Thyroid gland (tissue), 4 donors: Measurements from ENCODE around the gene FXR1. TPM values are rescaled to one million over a fixed set of nuclear protein-coding genes. Genes with fewer than 3 reads are reported as not detected.

Experiments used
- DNase-seq, 2 donors: peaks; one replicate each; pipeline ENCODE4 v3.0.0-alpha.2; 2019
- H3K27ac ChIP-seq, 3 donors: fragments of 200-600 bp; sonication (generic); 1 replicate in 2 of 3; 2 replicates in 1 of 3; pipeline ENCODE4 v1.5.1; 2016 to 2019; ENCODE audit warnings: mild to moderate bottlenecking in 1 of 3, moderate library complexity in 1 of 3
- H3K27me3 ChIP-seq: fragments of 200-600 bp; sonication (generic); one replicate; pipeline ENCODE4 v1.5.1; 2019
- H3K36me3 ChIP-seq, 2 donors: fragments of 200-600 bp; sonication (generic); one replicate each; pipeline ENCODE4 v1.5.1; 2016 to 2019
- H3K4me1 ChIP-seq, 2 donors: fragments of 200-600 bp; sonication (generic); one replicate each; pipeline ENCODE4 v1.5.1; 2017 to 2019
- H3K4me3 ChIP-seq, 3 donors: fragments of 200-600 bp; sonication (generic); replicated peaks in 1 of 3; 1 replicate in 2 of 3; 2 replicates in 1 of 3; pipeline ENCODE4 v1.5.1; 2016; ENCODE audit warnings: mild to moderate bottlenecking in 1 of 3
- H3K9me3 ChIP-seq: fragments of 200-600 bp; sonication (generic); one replicate; pipeline ENCODE4 v1.5.1; 2017
- POLR2A ChIP-seq, 2 donors: fragments of 450-650 bp; IDR thresholded peaks; one replicate each; pipeline ENCODE4 v1.6.1; 2017; ENCODE audit warnings: antibody characterized with exemption in 2 of 2, mild to moderate bottlenecking in 2 of 2, moderate library complexity in 1 of 2
- WGBS, 2 donors: methylation state at CpG; one replicate each; pipeline ENCODE4 v1.1.5; 2017; 5-methylcytosine and 5-hydroxymethylcytosine counted together
- intact Hi-C: fragments of 100-400 bp; cut with DNase I; formaldehyde crosslinking; loops from one replicate; pipeline ENCODE4 v1.15.1; 2023
- total RNA-seq, 4 donors: library from RNA; depleted of rRNA; stranded (reverse); fragments of >200 nt; gene quantifications; one replicate each; pipeline ENCODE4 v1.2.3, GENCODE V29; 2016
- TF ChIP-seq, protein P1 (sequence below), 6 experiments: fragments of 200-600 bp in 3 of 6; fragments of 450-650 bp in 3 of 6; sonication (generic) in 3 of 6; IDR thresholded peaks; one replicate each; pipeline ENCODE4 v1.5.1; 2016 to 2019; ENCODE audit warnings: antibody characterized with exemption in 6 of 6, mild to moderate bottlenecking in 2 of 6, inconsistent platforms in 1 of 6, moderate library complexity in 1 of 6

Gene FXR1
- total RNA-seq, 4 donors from 2014 or later, result 115 to 142 (median 133) TPM

DNA sequence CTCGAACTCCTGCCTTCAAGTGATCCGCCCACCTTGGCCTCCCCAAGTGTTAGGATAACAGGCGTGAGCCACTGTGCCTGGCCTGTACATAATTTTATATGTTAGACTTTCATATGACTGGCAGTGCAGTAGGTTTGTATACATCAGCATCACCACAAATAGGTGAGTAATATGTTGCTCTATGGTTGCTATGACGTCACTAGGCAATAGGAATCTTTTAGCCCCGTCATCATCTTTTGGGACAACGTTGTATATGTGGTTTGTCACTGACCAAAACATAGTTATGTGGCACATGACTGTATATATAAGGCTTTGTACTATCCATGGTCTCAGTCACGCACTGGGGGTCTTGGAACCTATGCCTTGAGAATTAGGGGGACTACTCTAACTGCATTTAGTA, 94.1 kb downstream of the FXR1 start:
- H3K4me3 ChIP-seq, result no peak overlapping the region
- H3K36me3 ChIP-seq, result no peaks in the 10 kb centered on the region
- H3K27ac ChIP-seq, result no peak overlapping the region
- WGBS, 2 donors, result 90 to 95% methylated on average over 7 of the region's 7 CpGs
- H3K4me1 ChIP-seq, result no peaks in the 10 kb centered on the region
- TF ChIP-seq, protein P1, sequence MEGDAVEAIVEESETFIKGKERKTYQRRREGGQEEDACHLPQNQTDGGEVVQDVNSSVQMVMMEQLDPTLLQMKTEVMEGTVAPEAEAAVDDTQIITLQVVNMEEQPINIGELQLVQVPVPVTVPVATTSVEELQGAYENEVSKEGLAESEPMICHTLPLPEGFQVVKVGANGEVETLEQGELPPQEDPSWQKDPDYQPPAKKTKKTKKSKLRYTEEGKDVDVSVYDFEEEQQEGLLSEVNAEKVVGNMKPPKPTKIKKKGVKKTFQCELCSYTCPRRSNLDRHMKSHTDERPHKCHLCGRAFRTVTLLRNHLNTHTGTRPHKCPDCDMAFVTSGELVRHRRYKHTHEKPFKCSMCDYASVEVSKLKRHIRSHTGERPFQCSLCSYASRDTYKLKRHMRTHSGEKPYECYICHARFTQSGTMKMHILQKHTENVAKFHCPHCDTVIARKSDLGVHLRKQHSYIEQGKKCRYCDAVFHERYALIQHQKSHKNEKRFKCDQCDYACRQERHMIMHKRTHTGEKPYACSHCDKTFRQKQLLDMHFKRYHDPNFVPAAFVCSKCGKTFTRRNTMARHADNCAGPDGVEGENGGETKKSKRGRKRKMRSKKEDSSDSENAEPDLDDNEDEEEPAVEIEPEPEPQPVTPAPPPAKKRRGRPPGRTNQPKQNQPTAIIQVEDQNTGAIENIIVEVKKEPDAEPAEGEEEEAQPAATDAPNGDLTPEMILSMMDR (IDR thresholded peaks at IDR 0.05), result no peak
- no peak for TF ChIP-seq POLR2A (IDR thresholded peaks at IDR 0.05)
- no peaks in the 10 kb centered on the region for H3K9me3 ChIP-seq
- intact Hi-C loops, result no loop called here
- DNase-seq, result no peak
- H3K27me3 ChIP-seq, result no peaks in the 10 kb centered on the region

DNA sequence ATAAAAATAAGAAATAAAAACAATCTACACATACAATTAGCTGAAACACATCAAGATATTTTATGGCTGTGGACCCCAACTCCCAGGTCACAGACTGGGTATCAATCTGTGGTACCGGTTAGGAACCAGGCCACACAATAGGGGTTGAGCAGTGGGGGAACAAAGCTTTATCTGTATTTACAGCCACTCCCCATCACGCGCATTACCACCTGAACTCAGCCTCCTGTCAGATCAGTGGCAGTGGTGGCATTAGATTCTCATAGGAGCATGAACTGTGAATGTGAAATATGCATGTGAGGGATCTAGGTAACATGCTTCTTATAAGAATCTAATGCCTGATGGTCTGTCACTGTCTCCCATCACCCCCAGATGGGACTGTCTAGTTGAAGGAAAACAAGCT, 94.8 kb downstream of the FXR1 start:
- H3K27me3 ChIP-seq, result no peaks in the 10 kb centered on the region
- H3K36me3 ChIP-seq, result no peaks in the 10 kb centered on the region
- TF ChIP-seq POLR2A (IDR thresholded peaks at IDR 0.05), result no peak
- TF ChIP-seq, protein P1 (IDR thresholded peaks at IDR 0.05), result no peak
- no peaks in the 10 kb centered on the region for H3K9me3 ChIP-seq
- WGBS, 2 donors, result 91 to 94% methylated on average over 3 of the region's 3 CpGs
- no peak for DNase-seq
- no peak overlapping the region for H3K4me3 ChIP-seq
- H3K27ac ChIP-seq, result no peak overlapping the region
- no peaks in the 10 kb centered on the region for H3K4me1 ChIP-seq
- intact Hi-C loops, result no loop called here

DNA sequence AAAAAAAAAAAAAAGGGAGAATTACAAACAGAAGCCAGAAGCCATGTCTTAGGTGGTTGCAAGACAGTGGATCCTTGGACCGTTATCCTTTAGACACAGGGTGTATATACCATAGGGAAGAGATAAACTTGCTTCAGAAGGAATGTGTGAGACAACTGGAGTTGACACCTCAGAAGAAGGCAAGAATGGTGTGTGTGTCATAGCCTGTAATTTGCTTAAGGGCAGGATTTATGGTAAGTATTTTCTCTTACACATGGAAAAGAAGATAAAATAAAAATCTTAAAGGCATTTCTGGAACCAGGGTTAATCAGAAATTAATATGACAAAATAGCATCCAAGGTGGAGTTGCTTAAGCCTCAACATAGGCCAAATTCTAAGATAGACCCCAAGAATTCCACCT, 96.3 kb downstream of the FXR1 start:
- H3K9me3 ChIP-seq, result no peaks in the 10 kb centered on the region
- H3K36me3 ChIP-seq, result no peaks in the 10 kb centered on the region
- no peak for DNase-seq
- 73 to 74% methylated on average over 1 of the region's 1 CpG for WGBS, 2 donors
- H3K27ac ChIP-seq, result no peak overlapping the region
- intact Hi-C loops, result no loop called here
- no peak for TF ChIP-seq POLR2A (IDR thresholded peaks at IDR 0.05)
- TF ChIP-seq, protein P1 (IDR thresholded peaks at IDR 0.05), result no peak
- no peaks in the 10 kb centered on the region for H3K27me3 ChIP-seq
- no peak overlapping the region for H3K4me3 ChIP-seq
- no peaks in the 10 kb centered on the region for H3K4me1 ChIP-seq

DNA sequence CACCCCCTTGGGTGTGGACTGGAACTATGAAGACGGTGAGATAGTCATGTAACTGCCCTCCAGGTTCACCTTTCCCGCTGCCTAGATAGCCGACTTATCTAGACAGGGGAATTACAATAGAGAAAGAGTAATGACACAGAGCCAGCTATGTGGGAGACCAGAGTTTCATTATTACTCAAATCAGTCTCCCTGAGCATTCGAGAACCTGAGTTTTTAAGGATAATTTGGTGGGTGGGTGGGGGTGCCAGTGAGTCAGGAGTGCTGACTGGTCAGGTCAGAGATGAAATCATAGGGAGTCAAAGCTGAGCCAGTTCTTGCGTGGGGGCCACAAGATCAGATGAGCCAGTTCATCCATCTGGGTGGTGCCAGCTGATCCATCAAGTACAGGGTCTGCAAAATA, 96.8 kb downstream of the FXR1 start:
- Histone ChIP-seq H3K4me1 (no peaks in the 10 kb centered on the region), H3K4me3 (no peak overlapping the region), H3K27ac (no peak overlapping the region), H3K9me3 (no peaks in the 10 kb centered on the region), H3K27me3 (no peaks in the 10 kb centered on the region), H3K36me3 (no peaks in the 10 kb centered on the region)
- no peak for TF ChIP-seq POLR2A (IDR thresholded peaks at IDR 0.05)
- TF ChIP-seq, protein P1 (IDR thresholded peaks at IDR 0.05), result no peak
- DNase-seq, result no peak
- intact Hi-C loops, result no loop called here
- WGBS, 2 donors, result 80% methylated on average over 5 of the region's 5 CpGs

DNA sequence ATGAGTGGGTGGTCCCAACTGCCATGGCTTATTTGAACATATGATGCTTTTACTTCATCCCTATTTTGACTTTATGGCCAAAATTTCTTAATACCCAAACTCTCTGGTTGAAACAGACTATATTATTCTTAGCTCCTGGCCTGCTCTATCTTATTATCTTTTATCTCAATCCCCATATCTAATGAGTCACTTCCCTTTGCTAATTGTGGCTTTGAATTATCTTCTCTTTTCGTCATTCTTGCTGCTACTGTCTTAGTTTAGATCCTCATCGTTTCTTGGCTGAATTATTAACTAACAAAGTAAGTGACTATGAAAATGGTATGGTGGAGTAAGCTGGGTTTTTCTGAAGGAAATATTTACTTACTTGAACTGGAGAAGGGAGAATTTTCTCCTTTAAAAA, 105.2 kb downstream of the FXR1 start:
- Histone ChIP-seq H3K9me3 (no peaks in the 10 kb centered on the region), H3K36me3 (no peaks in the 10 kb centered on the region), H3K4me1 (no peaks in the 10 kb centered on the region), H3K27me3 (no peaks in the 10 kb centered on the region), H3K27ac (no peak overlapping the region), H3K4me3 (no peak overlapping the region)
- intact Hi-C loops, result no loop called here
- TF ChIP-seq, protein P1 (IDR thresholded peaks at IDR 0.05), result no peak
- no peak for TF ChIP-seq POLR2A (IDR thresholded peaks at IDR 0.05)
- 76 to 88% methylated on average over 2 of the region's 2 CpGs for WGBS, 2 donors
- DNase-seq, result no peak
